HG02798 (cell line): ENCODE results near the gene DAPK2.

ENCODE experiments used
- ATAC-seq: cut with Tn5 transposase; IDR thresholded peaks from one replicate; pipeline ENCODE4 v1.9.1; 2021; ENCODE audit warnings: mild to moderate bottlenecking; ENCODE audit not compliant: unreplicated experiment, poor library complexity

DAPK2 gene

DNA sequence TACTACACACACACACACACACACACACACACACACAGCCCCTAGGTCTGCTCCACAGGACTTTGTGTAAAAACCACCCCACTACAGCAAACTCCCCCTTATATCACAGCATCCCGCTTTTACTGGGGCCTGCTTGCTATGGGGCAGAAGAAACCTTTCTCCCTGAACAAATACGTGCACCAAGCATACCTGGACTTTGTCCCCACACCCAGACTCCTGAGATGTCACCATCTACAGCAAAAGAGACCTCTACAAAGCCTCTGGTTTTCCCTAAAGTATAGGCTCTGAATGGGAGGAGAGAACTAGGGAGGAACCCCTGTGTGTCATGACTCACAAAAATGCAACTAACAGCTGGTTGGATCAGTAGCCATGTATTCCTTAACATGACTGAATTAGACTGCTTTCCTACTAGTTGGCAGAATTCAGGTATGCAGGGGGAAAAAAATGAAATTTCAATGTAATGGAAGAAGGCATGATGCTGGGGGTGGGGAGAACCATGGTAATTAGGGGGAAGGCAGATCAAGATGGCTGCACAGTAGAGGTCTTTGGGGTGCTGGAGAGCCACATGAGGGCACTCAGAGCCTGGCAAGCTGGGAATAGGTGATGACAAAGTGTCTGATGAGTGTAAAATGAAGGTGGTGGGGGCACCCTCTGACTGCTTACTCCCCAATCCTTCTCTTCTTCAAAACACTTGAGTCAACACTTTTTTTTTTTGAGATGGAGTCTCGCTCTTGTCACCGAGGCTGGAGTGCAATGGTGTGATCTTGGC, 45.9 kb downstream of the DAPK2 start:
- no peak for ATAC-seq

DNA sequence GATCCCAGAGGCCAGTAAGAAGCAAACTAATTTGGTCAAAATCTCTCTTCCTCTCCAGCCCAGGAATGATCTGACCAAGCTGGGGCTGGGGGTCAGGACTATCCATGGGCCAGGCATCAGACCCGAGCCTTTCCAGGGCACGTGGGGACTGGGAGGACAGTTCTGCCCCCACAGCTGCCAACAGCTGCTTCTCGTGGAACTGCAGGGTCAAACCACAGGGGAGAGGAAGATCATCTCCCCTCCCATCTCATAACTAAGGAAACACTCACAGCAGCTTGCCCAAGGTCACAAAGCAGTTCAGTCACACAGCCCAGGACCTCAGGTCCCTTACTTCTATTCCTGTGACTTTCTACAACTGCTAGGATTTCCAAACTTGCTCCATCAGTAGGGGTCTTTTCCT, 47.1 kb downstream of the DAPK2 start:
- no peak for ATAC-seq

DNA sequence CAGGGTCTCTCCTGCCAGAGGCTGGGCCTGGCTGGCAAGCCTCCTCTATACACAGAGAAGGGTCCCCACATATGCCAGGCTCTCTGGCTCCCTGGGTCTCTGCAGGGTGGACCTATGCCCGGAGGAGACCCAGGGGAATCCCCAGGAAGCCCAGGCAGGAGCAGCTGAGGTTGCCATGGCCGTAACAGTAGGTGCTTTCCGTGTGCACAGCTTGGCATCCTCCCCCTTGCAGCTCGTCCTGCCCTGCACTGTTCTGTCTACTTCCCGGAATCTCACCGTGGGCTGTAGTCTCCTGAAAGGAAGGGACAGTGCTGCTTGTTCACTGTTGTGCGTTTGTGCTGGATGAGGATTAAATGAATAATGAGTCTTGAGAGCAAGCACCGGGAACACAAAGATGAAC, 47.8 kb downstream of the DAPK2 start:
- no peak for ATAC-seq

DNA sequence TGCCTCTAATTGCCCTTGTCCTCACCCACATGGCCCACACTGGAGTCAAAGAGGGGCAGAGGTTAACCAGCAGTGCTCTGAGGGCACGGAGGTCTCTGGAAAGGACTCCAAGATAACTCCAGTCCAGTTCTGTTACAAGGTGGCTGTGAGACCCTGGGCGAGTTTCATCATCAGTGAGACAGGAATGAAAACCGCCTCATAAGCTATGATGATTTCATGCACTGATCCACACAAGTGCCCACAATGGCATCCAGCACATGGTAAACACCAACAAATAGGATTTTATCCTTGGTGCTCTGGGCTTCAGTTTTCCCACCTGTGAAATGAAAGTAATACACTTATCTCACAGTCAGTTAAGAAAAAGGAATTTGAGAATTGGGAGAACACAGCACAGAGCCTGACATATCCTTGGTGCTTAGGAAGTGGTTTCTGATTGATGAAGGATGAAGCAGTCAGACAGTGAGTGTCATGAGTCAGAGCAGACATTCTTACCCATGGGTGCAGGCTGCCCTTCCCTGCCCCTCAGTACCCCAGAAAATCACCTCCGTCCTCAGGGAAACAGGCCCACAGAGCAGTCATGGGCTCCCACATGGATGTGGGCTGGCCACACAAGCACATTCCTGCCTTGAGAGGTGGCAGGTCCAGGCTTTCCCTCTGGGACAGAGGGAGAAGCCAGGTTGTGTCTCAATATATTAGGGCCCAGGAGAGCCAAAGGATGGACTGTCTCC, 48.4 kb downstream of the DAPK2 start:
- no peak for ATAC-seq

DNA sequence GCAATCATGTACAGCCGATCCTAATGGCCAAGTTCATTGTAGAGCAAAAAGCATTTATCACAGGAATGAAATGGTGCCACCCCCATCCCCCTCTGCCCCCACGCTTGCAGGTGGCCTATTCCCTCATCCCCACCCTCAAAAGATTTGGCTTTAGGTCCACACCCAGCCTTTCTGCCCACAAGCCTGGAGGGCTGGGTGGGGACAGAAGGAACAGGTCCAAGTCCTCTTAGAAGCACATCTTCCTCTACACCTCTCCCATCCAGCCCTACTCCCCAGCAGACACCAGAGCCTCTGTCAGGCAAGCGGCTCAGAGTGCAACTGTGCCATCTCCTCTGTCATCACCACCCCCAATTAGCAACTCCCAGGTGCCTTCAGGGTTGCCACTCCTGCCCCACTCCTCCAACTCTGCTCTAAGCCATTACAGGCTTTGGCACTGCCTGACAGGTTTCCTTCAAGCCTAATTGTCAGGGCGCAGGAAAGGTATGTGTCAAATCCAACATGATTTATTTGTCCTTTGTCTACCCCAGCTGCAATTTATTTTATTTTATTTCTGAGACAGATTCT, 49.4 kb downstream of the DAPK2 start:
- ATAC-seq, result no peak

DNA sequence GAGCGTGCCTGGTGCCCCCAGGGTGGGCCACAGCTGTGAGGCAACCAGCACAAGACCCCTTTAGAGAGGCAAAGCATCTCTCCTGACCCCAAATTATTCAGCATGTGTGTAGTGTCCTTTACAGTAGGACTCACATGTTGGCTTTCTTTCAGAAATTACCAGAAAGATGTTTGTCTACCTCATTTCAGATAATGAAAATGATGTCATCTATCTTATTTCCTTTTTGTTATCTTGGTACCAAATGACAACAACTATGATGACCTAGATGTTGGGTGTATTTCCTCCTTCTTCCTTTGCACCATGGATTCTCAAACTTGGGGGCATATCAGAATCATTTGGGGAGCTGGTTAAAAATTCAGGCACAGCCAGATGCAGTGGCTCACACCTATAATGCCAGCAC, 50.5 kb downstream of the DAPK2 start:
- ATAC-seq, result no peak

DNA sequence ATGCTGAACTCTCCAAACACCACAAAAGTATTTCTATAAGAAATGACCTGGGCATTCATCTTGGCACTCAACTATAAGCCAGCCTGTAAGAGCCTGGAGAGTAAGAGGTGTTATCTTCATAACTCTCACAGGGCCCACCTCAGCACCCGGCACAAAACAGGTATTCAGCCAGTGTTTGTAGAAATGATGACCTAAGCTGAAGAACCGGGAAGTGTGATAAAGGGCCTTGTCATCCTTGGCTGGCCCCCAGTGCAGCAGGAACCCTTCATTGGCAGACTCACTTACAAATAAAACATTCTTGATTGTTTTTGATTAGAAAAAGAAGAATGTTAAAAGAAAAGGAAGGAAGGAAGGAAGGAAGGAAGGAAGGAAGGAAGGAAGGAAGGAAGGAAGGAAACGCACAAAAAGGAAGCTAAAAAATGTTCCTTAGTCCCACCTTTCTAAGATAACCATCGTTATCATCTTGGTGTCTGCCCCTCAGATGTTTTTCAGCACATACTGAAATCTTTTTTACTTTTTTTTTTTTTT, 52.1 kb downstream of the DAPK2 start:
- ATAC-seq, result no peak

DNA sequence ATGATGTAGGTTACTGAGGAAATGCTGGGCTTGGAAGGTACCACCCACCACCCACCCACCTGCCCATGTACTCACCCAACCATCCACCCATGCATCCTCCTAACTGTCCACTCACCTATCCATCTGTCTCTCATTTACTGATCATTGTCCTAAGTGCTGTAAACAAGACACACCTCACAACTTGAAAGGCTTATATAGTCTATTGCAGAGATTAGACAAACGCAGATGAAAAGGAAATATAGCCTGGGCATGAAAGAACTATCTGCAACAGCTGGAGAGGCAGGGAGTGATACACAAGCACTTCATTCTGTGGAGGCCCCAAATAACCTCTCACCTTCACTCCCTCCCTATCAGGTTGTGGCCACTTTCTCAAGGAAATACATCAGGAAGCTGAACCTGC, 54.0 kb downstream of the DAPK2 start:
- no peak for ATAC-seq

DNA sequence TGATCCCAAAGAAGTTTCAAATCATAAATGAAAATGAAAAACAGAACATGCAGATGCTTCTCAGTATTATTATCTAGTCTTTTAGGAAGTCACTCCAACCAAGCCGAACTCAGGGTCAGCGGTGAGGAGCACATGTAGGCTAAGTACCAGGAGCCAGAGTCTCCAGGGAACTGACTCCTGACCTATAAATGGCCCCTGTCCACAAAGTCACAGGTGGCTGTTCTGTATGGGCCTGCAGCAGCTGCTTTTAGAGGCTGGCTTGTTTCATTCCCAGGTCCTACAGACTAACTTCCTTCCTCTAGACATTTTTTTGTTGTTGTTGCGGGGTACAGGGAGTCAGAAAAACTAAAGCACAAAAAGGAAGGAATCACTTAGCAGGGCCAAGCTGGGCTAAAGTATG, 54.6 kb downstream of the DAPK2 start:
- peak; percentile 30 for ATAC-seq

DNA sequence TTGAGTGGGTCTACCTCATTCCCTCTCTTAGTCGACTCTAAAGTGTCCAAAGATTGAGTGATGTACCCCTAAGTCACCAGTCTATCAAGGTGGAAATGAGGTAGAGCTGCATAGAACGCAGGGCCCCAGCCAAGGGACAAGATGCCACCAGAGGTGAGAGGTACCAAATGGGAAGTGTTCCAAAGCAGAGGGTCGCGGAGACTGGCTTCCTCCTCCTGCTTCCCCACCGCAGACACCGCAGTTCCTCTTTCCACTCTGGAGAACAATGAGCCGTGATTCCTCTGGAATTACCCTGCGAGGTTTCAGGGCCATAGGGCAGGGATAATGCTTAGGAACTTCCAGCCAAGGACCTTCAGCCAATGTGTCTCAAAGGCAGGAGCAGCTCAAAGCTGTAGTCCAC, 55.8 kb downstream of the DAPK2 start:
- ATAC-seq, result no peak

DNA sequence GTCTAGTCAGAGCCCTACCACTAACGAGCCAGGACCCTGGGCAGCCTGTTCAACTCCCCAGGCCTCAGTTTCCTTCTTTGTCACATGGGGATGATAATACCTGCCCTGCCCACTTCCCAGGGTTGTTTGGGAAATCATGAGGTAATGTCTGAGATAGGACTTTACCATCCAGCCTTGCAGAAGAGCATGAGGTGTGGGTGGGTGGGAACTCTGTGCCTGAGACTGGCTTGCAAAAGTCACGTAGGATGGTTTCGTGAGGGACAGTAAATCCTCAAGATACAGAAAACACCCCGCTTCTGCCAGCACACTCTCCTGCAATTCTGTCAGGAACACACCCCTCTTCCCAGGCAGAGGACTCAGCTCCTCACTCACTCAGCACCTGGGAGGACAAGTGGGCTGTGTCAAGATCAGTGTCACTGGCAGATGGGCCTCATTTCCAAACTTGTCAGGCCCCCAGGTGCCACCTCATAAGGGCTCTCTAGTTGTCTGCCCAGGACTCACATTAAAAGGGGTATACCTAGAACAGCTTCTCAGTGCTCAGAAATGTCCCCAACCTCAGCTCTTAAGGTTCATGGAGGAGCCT, 58.4 kb downstream of the DAPK2 start:
- no peak for ATAC-seq

DNA sequence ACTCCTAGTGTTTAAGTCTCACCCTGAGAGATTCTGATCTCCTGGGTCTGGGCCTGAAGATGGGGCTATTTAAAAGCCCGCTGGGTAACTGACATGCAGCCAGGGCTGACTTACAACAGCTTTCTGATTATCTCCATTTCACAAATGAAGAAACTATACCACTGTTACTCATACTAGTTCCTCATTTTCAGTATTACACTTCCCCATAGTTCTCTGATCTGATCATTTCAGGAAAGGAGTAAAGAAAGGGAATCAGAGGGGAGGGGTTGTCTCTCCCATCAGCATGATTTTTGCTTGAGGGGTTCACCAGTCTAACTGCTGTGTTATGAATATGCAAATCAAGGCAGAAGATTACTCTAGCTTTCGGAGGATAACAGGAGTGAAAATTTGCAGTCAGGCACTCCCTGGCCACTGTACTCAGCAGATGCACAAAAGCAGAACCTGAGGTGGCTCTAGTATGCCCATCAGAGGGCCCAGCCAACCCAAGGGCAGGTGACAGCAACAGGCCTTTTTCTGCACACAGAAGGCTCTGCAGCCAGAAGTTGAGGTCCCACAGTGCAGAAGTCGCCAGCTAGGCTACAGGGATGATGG, 59.4 kb downstream of the DAPK2 start:
- peak; percentile 82 for ATAC-seq

DNA sequence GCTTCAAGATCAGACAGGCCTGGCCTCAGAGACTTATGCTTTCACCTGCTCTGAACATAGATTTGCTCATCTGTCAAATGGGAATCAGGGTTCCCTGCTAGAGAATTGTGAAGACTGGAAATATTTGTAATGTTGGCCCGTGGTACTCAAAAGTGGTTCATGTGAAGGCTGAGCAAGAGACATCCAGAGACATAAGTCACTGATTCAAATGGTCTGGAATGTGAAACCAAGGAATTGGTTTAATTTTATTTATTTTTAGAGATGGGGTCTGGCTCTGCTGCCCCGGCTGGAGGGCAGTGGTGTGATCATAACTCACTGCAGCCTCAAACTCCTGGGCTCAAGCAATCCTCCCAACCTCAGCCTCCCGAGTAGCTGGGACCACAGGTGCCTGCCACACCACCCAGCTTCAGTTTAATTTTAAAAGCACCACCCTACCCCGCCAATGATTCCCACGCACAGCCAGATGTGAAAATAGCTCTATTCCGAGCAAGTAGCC, 60.1 kb downstream of the DAPK2 start:
- ATAC-seq, result no peak

DNA sequence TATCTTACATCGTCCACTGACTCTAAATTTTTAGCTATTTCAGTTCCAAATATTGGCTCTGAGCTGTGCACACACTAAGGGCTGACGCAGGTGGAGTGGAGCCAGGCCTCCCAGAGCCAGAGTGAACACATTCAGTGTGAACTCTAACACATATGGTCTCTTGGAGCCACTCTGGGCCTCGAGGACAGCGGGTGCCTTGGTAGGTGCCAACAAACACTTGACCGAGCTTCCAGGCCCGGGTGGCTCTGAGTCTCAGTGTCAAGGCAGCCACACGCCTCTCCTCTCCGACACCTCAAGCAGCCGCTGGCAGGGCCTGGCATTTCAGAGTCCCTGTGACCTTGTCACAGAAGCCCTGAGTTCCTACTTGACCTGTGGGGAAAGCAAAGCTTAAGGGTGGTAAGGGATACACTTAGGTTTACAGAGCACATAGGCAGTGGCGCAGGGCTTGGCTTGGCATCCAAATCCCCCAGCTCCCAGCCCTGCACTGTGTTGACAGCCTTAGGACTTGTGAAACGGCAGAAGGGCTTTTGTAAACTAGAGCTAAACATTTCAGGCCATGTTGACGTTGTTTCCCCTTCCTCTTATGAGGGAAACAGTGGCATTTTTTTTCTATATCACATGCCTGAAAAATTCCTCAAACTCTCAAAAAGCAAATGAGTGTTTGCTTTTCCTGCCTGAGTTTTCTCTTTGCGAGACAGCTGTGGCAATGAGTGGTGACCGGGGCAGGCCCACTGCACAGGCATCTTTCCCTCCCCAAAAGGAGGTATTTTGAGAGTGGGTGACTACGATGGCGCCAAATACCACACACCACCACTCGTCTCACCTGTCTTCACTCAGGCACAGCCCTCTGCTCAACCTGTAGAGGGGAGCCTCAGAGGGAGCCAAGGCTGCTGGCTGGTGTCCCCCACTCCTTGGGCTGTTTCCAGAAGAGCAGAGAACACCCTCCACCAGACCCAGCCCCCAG, 60.8 kb downstream of the DAPK2 start:
- ATAC-seq, result no peak

DNA sequence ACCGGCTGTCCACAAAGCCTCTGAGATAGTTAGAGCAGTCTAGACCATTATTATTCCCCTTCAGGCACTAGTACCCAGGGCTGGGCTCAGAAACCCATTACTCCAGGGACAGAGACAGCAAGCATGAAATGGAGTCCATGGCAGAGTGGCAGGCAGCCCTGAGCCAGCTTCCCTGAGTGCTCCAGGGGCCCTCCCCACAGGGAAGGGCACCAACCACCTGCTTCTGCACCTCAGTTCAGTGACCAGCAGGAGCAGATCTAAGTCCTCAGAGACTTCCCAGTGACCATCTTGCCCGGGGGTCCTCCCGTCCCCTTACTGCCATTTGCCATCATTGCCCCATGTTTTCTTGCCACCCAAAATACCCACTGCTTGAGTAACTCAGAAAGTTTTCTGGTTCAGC, 62.0 kb downstream of the DAPK2 start:
- no peak for ATAC-seq

DNA sequence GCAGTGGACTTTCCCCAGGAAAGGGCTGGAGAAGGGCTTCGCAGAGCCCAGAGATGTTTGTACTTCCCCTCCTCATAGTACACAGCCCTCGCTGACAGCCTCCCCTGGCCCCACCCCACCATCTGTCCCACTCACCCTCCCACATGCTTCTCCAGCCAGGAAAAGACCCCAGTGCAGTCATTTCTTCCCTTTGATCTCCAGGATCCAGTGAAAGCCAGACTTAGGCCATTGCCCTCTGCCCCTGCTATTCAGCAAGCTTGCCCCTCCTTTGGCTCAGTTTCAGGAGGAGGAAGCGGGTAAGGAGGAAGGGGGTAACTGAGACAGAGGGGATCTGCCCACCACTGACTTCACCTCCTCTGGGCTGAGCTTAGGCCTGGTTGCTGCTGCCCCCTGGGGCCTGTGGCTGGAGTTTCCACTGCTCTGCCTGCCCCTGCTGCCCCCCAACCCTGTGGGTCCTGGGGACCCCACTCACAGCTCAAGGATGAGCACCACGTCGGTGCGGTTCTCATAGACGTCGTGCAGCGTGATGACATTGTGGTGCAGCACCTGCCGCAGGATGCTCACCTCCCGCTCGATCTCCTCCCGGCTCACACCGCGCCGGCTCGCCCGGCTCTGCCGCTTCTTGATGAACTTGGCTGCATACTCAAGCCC, 63.1 kb downstream of the DAPK2 start:
- ATAC-seq, result no peak

DNA sequence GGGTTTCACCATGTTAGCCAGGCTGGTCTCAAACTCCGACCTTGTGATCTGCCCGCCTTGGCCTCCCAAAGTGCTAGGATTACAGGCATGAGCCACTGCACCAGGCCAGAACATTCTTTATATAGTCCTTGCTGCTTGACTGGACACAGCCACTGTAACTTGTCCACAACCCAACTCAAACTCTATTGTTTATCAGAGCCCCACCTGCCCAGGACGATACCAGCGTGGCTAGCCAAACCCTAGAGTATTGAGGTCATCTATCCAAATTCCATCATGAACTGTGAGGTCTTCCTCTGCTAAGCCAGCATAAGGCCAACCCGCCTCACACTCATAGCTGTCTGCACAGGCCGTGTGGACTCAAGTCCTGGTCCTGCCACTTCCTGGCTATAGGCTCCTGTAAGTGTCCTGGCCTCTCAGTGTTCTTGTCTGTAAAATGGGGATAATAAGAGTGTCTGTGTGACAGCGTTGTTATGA, 63.9 kb downstream of the DAPK2 start:
- ATAC-seq, result no peak

DNA sequence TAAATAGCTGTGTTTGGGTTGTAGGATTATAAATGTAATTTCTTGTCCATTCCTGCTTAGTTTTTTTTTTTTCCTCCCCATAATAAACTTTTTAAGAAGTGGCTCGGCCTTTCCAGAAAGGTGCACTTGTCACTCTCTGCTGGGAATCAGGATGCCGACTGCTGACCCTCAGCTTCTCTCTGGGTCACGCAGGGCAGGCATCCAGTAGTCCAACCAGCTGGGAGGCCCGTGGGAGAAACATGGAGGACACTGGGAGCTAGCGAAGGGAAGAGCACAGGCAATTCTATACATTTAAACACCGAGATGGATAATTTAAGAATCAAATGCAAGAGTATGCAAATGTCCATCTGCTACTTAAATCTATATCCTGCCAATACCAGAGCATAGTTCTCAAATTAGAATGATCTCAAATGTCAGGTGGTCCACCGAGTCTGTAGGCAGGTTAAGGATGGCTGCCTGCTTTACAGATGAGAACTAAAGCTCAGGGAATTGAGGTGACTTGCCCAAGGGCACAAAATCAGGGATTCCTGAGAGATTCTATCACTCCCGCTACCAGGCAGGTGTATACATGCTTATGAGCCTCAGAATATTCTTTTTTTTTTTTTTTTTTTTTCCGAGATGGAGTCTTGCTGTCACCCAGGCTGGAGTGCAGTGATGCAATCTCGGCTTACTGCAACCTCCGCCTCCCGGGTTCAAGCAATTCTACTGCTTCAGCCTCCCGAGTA, 64.5 kb downstream of the DAPK2 start:
- ATAC-seq, result no peak
